GM12878 (cell line): ENCODE measurements around the gene KPTN. TPM values are rescaled to one million over a fixed set of nuclear protein-coding genes. Genes with fewer than 3 reads are reported as not detected.

Source experiments
- ATAC-seq: fragments of 200-7000 bp; cut with Tn5 transposase; 3 replicates; pipeline ENCODE4 v1.9.1; 2020; ENCODE audit warnings: mild to moderate bottlenecking, moderate library complexity
- BruUV-seq: library from RNA; stranded (reverse); fragments of 400-500 nt; replicated peaks from 2 replicates; lab custom pipeline; 2021; lab: Mats Ljungman, UMichigan
- CTCF ChIA-PET: fragments of 300-600 bp; sonication (Branson Sonifier 250); formaldehyde crosslinking; extraction: SDS; loops from one replicate; lab custom pipeline; 2021; ENCODE audit warnings: inconsistent platforms; lab: Yijun Ruan, JAX
- POLR2A ChIA-PET: fragments of 350-600 bp; formaldehyde crosslinking; extraction: SDS; loops from one replicate; lab custom pipeline; 2021; ENCODE audit warnings: inconsistent platforms; lab: Charles Lee
- RAD21 ChIA-PET: fragments of 300-600 bp; sonication (Branson Sonifier 250); formaldehyde crosslinking; loops from one replicate; lab custom pipeline; 2023; ENCODE audit warnings: antibody characterized with exemption; ENCODE audit not compliant: unreplicated experiment; lab: Charles Lee
- SMC1A ChIA-PET: fragments of 300-600 bp; sonication (Branson Sonifier 250); formaldehyde crosslinking; loops from one replicate; lab custom pipeline; 2023; ENCODE audit not compliant: unreplicated experiment, uncharacterized antibody; lab: Charles Lee
- DNase-seq: peaks from one replicate; pipeline ENCODE4 v3.0.0-alpha.2; 2011; ENCODE audit warnings: low read depth, low spot score
- FAIRE-seq: peaks from 3 replicates; lab custom pipeline; 2011; peaks lifted over from hg19 to GRCh38; lab: Jason Lieb, UNC
- H2AFZ ChIP-seq: 2 replicates; pipeline ENCODE4 v1.6.0; 2011; ENCODE audit warnings: low read depth, low read length, control low read depth; ENCODE audit not compliant: control insufficient read depth
- H3K27ac ChIP-seq: 2 replicates; pipeline ENCODE4 v1.5.1; 2011; ENCODE audit warnings: control low read depth; ENCODE audit not compliant: control insufficient read depth, insufficient read depth
- H3K27me3 ChIP-seq, 2 experiments: replicated peaks in 1 of 2; 2 replicates each; pipeline versions ENCODE4 v1.6.0 to v1.6.1; 2011; ENCODE audit warnings: low read length in 1 of 2; ENCODE audit not compliant: control insufficient read depth in 2 of 2, insufficient read depth in 2 of 2
- H3K36me3 ChIP-seq, 2 experiments: 2 replicates each; pipeline ENCODE4 v1.5.1; 2011; ENCODE audit warnings: low read length in 1 of 2; ENCODE audit not compliant: control insufficient read depth in 2 of 2, insufficient read depth in 2 of 2
- H3K4me1 ChIP-seq: 2 replicates; pipeline ENCODE4 v1.6.1; 2011; ENCODE audit warnings: mild to moderate bottlenecking, low read length, moderate library complexity, mixed read lengths; ENCODE audit not compliant: control insufficient read depth, insufficient read depth
- H3K4me2 ChIP-seq: 2 replicates; pipeline ENCODE4 v1.6.0; 2011; ENCODE audit warnings: control low read depth; ENCODE audit not compliant: control insufficient read depth, insufficient read depth
- H3K4me3 ChIP-seq: fragments of 200-600 bp; sonication (generic); 2 replicates; pipeline ENCODE4 v1.5.1; 2016
- H3K79me2 ChIP-seq: 2 replicates; pipeline ENCODE4 v1.6.0; 2011; ENCODE audit warnings: low read length; ENCODE audit not compliant: control insufficient read depth, insufficient read depth
- H3K9ac ChIP-seq: 2 replicates; pipeline ENCODE4 v1.8.0; 2011; ENCODE audit warnings: low read length, control low read depth, mixed read lengths; ENCODE audit not compliant: control insufficient read depth, insufficient read depth
- H3K9me3 ChIP-seq: replicated peaks from 3 replicates; pipeline ENCODE4 v1.5.1; 2011; ENCODE audit warnings: mild to moderate bottlenecking, low read length; ENCODE audit not compliant: control insufficient read depth, insufficient read depth
- H4K20me1 ChIP-seq: 2 replicates; pipeline ENCODE4 v1.6.0; 2011; ENCODE audit not compliant: control insufficient read depth, insufficient read depth
- EZH2 ChIP-seq: IDR thresholded peaks from 2 replicates; pipeline ENCODE4 v1.6.1; 2012; ENCODE audit warnings: low read depth, mild to moderate bottlenecking, control low read depth, inconsistent platforms, low read length, borderline replicate concordance; ENCODE audit not compliant: control insufficient read depth
- FOXK2 ChIP-seq: fragments of 450-650 bp; IDR thresholded peaks from 2 replicates; pipeline ENCODE4 v1.6.1; 2017; ENCODE audit warnings: mild to moderate bottlenecking, moderate library complexity
- HDGF ChIP-seq: fragments of 450-650 bp; IDR thresholded peaks from 2 replicates; pipeline ENCODE4 v1.6.1; 2016; ENCODE audit warnings: antibody characterized with exemption
- IKZF2 ChIP-seq, 2 experiments: fragments of 450-650 bp; IDR thresholded peaks; 2 replicates each; pipeline ENCODE4 v1.6.1; 2017; ENCODE audit warnings: mild to moderate bottlenecking in 2 of 2, moderate library complexity in 2 of 2
- MEF2B ChIP-seq: fragments of 450-650 bp; IDR thresholded peaks from 2 replicates; pipeline ENCODE4 v1.6.1; 2018; ENCODE audit warnings: mild to moderate bottlenecking, moderate library complexity; ENCODE audit not compliant: partially characterized antibody, poor library complexity, severe bottlenecking
- NBN ChIP-seq: fragments of 450-650 bp; IDR thresholded peaks from 2 replicates; pipeline ENCODE4 v1.6.1; 2016
- SMARCA5 ChIP-seq: fragments of 450-650 bp; IDR thresholded peaks from 2 replicates; pipeline ENCODE4 v1.6.1; 2017; ENCODE audit warnings: mild to moderate bottlenecking
- SUPT20H ChIP-seq: IDR thresholded peaks from 2 replicates; pipeline ENCODE4 v1.6.1; 2011; ENCODE audit warnings: low read depth, mild to moderate bottlenecking, low read length, moderate library complexity, borderline replicate concordance; ENCODE audit not compliant: control insufficient read depth
- WRNIP1 ChIP-seq: IDR thresholded peaks from 2 replicates; pipeline ENCODE4 v1.6.1; 2011; ENCODE audit warnings: low read depth, low read length, improper control_type of control experiment, borderline replicate concordance
- WGBS: methylation state at CpG from one replicate; pipeline ENCODE4 v1.1.6; 2016; ENCODE audit warnings: low lambda C conversion rate; ENCODE audit not compliant: insufficient replicate concordance, insufficient coverage; ENCODE audit errors: missing lambda C conversion rate; 5-methylcytosine and 5-hydroxymethylcytosine counted together
- in situ Hi-C: fragments of 300-500 bp; cut with MboI; formaldehyde crosslinking; loops from 9 replicates; pipeline ENCODE4 v1.14.3; 2018; ENCODE audit warnings: mixed read lengths
- intact Hi-C: fragments of 100-400 bp; cut with micrococcal nuclease; formaldehyde crosslinking; loops from one replicate; pipeline ENCODE4 v1.14.2; 2022; ENCODE audit not compliant: unreplicated experiment
- polyA plus RNA-seq, 11 experiments: library from polyadenylated mRNA; depleted of rRNA in 4 of 11; unstranded in 6 of 11; stranded (reverse) in 5 of 11; fragments of >200 nt; fragmentation: Nextera tagmentation in 4 of 11; fragmentation: Illumina TruSeq in 1 of 11; extraction: Ambion mirVana in 4 of 11; extraction: Trizol in 1 of 11; gene quantifications; 1 replicate in 1 of 11; 2 replicates in 10 of 11; pipeline versions ENCODE4 v1.2.1 to v1.2.3, GENCODE V29; 2011 to 2016; ENCODE audit warnings: inconsistent platforms in 2 of 11, missing spikeins in 2 of 11, low read depth in 1 of 11
- total RNA-seq, 4 experiments: library from RNA; depleted of rRNA in 3 of 4; stranded (reverse); fragments of >200 nt in 3 of 4; fragmentation: Illumina TruSeq in 1 of 4; extraction: Trizol in 1 of 4; gene quantifications; 2 replicates each; pipeline versions ENCODE4 v1.2.1 to v1.2.3, GENCODE V29; 2013 to 2021
- TF ChIP-seq, protein P1 (sequence below): fragments of 450-650 bp; IDR thresholded peaks from 2 replicates; pipeline ENCODE4 v1.6.1; 2016; ENCODE audit warnings: mild to moderate bottlenecking
- TF ChIP-seq, protein P2 (sequence below): fragments of 150-350 bp; IDR thresholded peaks from 2 replicates; pipeline ENCODE4 v1.6.1; 2014; ENCODE audit warnings: mild to moderate bottlenecking, low read depth, low read length
- TF ChIP-seq, protein P3 (sequence below): fragments of 450-650 bp; IDR thresholded peaks from 2 replicates; pipeline ENCODE4 v1.6.1; 2017; ENCODE audit warnings: borderline replicate concordance

KPTN gene
- total and polyA plus RNA-seq, 10 of the 15 experiments (the other 5 are each of a cell fraction or from before 2014, with no cell fraction given), result 0.60 to 10.1 (median 6.0) TPM

DNA sequence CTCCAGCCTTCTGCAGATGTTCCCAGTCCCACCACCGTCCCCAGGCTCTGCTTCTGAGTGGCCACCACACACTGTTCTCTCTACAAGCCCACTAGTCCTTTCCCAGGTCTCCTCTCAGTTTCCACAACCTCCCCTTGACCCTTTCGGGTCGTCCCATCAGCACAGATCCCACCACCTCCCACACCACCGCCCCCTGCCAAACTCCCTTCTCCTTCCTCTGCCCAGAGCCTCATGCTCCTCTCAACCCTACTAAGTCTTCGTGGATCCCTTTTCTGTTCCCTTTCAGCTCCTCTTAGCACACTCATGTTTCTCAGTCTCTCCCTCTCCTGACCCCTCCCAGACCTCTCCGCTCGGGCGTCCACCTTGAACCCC is 28.9 kb upstream of the KPTN start:
- Histone ChIP-seq H3K4me1 (peaks cover 30% of the 10 kb centered on the region), H3K4me2 (peak overlapping the region; percentile 88), H3K9ac (peak overlapping the region; percentile 100), H3K79me2 (peaks cover 65% of the 10 kb centered on the region), H3K27ac (peak overlapping the region; percentile 68), H3K27me3 (no peaks in the 10 kb centered on the region), H4K20me1 (no peaks in the 10 kb centered on the region; the same call in 1 of the 2 replicates), H3K36me3 (peaks cover 2 to 4% of the 10 kb centered on the region in 2 experiments; a peak in 3 of 4 replicates), H2AFZ (no peak overlapping the region), H3K4me3 (peak overlapping the region; percentile 66), H3K9me3 (no peaks in the 10 kb centered on the region)
- no peak for DNase-seq
- FAIRE-seq, result no peak
- in situ Hi-C loops (no loop called here), intact Hi-C loops (loop anchor here (10.0 kb wide), 1 partner anchor 228 kb away; no protein-coding TSS in a partner anchor)
- 88% methylated on average over 8 of the region's 8 CpGs for WGBS
- ATAC-seq, result no peak
- TF ChIP-seq NBN, result 0 out of 2 replicates have a peak, but pooled peaks have one; percentile 32
- TF ChIP-seq FOXK2, result no peak
- TF ChIP-seq, protein P1, sequence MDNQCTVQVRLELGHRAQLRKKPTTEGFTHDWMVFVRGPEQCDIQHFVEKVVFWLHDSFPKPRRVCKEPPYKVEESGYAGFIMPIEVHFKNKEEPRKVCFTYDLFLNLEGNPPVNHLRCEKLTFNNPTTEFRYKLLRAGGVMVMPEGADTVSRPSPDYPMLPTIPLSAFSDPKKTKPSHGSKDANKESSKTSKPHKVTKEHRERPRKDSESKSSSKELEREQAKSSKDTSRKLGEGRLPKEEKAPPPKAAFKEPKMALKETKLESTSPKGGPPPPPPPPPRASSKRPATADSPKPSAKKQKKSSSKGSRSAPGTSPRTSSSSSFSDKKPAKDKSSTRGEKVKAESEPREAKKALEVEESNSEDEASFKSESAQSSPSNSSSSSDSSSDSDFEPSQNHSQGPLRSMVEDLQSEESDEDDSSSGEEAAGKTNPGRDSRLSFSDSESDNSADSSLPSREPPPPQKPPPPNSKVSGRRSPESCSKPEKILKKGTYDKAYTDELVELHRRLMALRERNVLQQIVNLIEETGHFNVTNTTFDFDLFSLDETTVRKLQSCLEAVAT, result no peak
- no peak for TF ChIP-seq SUPT20H
- TF ChIP-seq HDGF, result 0 out of 2 replicates have a peak, but pooled peaks have one; percentile 41
- TF ChIP-seq, protein P2, sequence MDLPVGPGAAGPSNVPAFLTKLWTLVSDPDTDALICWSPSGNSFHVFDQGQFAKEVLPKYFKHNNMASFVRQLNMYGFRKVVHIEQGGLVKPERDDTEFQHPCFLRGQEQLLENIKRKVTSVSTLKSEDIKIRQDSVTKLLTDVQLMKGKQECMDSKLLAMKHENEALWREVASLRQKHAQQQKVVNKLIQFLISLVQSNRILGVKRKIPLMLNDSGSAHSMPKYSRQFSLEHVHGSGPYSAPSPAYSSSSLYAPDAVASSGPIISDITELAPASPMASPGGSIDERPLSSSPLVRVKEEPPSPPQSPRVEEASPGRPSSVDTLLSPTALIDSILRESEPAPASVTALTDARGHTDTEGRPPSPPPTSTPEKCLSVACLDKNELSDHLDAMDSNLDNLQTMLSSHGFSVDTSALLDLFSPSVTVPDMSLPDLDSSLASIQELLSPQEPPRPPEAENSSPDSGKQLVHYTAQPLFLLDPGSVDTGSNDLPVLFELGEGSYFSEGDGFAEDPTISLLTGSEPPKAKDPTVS, result no peak
- no peak for TF ChIP-seq WRNIP1
- TF ChIP-seq IKZF2 (IDR thresholded peaks at IDR 0.05), result peak in 1 of 2 experiments; percentile 37; a peak in 2 of 4 replicates
- TF ChIP-seq, protein P3, sequence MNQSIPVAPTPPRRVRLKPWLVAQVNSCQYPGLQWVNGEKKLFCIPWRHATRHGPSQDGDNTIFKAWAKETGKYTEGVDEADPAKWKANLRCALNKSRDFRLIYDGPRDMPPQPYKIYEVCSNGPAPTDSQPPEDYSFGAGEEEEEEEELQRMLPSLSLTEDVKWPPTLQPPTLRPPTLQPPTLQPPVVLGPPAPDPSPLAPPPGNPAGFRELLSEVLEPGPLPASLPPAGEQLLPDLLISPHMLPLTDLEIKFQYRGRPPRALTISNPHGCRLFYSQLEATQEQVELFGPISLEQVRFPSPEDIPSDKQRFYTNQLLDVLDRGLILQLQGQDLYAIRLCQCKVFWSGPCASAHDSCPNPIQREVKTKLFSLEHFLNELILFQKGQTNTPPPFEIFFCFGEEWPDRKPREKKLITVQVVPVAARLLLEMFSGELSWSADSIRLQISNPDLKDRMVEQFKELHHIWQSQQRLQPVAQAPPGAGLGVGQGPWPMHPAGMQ, result no peak
- TF ChIP-seq EZH2, result no peak
- no peak for TF ChIP-seq SMARCA5
- no peak for TF ChIP-seq MEF2B
- SMC1A ChIA-PET, result interaction anchor here (0.8 to 3.2 kb wide), 5 partner anchors 29 to 302 kb away, joined by 3 to 16 read pairs (median 4); partner anchors contain the start of gene KPTN
- CTCF ChIA-PET, result interaction anchor here (1.1 to 2.2 kb wide), 4 partner anchors 30 to 194 kb away, joined by 3 to 7 read pairs (median 6); no protein-coding TSS in a partner anchor
- RAD21 ChIA-PET, result interaction anchor here (1.2 kb wide), 1 partner anchor 87 kb away, joined by 3 read pairs; no protein-coding TSS in a partner anchor
- POLR2A ChIA-PET, result interaction anchor here (0.5 to 1.0 kb wide), 5 partner anchors 16 to 415 kb away, joined by 3 to 6 read pairs (median 3); no protein-coding TSS in a partner anchor
- BruUV-seq, result no TSS peak
